ENCODE measurements around the gene CHRNA9.

CHRNA9 gene

DNA sequence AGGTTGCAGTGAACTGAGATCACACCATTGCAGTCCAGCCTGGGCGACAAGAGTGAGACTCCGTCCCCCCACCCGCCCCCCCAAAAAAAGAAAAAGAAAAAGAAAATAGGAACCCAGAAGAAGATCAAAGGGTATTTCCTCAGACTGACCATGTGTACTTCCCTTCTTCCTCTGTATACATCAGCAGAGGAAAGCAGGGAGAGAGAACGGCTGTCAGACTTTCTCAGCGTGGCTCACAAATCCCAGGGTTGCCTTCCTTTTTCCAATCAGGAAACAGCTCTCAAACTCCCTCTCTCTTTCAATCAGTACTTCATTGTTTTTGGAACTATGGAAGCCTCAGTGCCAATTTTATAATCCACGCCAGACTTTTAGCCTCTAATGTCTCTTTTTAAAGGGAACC lies 59.1 kb downstream of the CHRNA9 start:
- no peak for DNase-seq (ENCODE audit: low spot score)
- no peak overlapping the region for H3K27ac ChIP-seq
- H3K4me3 ChIP-seq = no peak overlapping the region
- TF ChIP-seq, protein P1, sequence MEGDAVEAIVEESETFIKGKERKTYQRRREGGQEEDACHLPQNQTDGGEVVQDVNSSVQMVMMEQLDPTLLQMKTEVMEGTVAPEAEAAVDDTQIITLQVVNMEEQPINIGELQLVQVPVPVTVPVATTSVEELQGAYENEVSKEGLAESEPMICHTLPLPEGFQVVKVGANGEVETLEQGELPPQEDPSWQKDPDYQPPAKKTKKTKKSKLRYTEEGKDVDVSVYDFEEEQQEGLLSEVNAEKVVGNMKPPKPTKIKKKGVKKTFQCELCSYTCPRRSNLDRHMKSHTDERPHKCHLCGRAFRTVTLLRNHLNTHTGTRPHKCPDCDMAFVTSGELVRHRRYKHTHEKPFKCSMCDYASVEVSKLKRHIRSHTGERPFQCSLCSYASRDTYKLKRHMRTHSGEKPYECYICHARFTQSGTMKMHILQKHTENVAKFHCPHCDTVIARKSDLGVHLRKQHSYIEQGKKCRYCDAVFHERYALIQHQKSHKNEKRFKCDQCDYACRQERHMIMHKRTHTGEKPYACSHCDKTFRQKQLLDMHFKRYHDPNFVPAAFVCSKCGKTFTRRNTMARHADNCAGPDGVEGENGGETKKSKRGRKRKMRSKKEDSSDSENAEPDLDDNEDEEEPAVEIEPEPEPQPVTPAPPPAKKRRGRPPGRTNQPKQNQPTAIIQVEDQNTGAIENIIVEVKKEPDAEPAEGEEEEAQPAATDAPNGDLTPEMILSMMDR (IDR thresholded peaks at IDR 0.05) = no peak

GRCh38 chr4:40395166-40395900 lies 60.2 kb downstream of the CHRNA9 start:
- Histone ChIP-seq H3K4me3 (no peak overlapping the region), H3K27ac (no peak overlapping the region)
- TF ChIP-seq, protein P1 (IDR thresholded peaks at IDR 0.05) = no peak
- DNase-seq (ENCODE audit: low spot score) = no peak

DNA sequence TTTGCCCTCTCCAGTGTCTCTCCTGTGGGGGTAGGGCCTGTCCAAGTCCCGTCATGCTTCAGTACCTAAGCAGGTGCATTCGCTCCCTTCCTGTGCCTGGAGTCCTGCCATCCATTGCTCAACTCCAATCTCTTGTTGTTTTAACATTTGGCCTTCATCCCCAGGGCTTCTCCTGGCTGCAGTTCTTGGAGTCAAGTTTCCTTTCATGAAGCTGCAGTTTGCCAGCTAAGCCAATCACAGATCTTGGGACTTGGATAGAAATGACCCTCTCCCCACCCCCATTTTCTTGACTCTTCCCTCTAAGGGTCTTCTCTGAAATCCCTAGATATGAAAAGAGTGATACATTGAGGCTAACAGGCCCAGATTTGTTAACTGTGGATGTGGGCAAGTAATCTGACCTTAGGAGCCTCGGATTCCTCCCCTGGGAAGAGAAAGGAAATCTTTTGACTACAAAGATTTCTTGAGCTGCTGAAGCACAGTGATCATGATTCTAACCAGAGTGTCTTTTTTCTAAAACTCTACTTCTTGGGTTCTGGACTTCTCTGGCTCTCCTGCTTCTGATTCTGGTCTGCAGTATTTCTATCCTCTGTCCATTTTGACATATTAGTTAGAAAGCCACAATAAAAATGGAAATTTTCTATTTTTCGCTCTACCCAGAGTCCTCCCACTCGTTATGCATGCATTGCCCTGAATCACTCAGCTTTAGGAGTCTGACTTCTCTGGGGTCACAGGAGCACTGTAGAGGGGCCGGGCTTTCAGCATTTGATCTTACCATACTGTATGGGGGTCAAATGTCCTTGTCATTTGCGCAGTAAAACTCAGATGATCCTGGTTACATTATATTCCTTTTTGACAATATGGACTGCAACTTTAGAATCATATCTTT lies 61.0 kb downstream of the CHRNA9 start:
- DNase-seq (ENCODE audit: low spot score) = no peak
- H3K4me3 ChIP-seq = no peak overlapping the region
- H3K27ac ChIP-seq = no peak overlapping the region
- TF ChIP-seq, protein P1 (IDR thresholded peaks at IDR 0.05) = no peak

GRCh38 chr4:40399578-40399977 lies 64.4 kb downstream of the CHRNA9 start:
- no peak for DNase-seq (ENCODE audit: low spot score)
- Histone ChIP-seq H3K4me3 (no peak overlapping the region), H3K27ac (no peak overlapping the region)
- TF ChIP-seq, protein P1 (IDR thresholded peaks at IDR 0.05) = no peak

DNA sequence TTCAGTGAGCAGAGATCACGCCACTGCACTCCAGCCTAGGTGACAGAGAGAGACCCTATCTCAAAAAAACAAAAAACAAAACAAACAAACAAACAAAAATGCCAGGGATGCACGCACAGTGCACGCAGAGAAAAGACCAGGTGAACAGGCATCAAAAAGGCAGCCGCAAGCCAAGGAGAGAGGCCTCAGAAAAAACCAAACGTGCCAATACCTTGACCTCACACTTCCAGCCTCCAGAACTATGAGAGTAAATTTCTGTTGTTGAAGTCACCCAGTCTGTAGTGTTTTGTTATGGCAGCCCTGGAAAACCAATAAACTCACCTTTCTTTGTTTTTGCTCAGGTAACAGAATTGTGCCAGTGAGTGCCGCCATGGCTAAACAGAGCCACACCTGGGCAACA lies 66.0 kb downstream of the CHRNA9 start:
- DNase-seq (ENCODE audit: low spot score) = no peak
- TF ChIP-seq, protein P1 (IDR thresholded peaks at IDR 0.05) = no peak
- no peak overlapping the region for H3K4me3 ChIP-seq
- no peak overlapping the region for H3K27ac ChIP-seq

GRCh38 chr4:40401631-40402030 lies 66.5 kb downstream of the CHRNA9 start:
- no peak for DNase-seq (ENCODE audit: low spot score)
- Histone ChIP-seq H3K27ac (no peak overlapping the region), H3K4me3 (no peak overlapping the region)
- TF ChIP-seq, protein P1 (IDR thresholded peaks at IDR 0.05) = no peak
